ENCODE results near the gene KIAA2012.

Gene KIAA2012

DNA sequence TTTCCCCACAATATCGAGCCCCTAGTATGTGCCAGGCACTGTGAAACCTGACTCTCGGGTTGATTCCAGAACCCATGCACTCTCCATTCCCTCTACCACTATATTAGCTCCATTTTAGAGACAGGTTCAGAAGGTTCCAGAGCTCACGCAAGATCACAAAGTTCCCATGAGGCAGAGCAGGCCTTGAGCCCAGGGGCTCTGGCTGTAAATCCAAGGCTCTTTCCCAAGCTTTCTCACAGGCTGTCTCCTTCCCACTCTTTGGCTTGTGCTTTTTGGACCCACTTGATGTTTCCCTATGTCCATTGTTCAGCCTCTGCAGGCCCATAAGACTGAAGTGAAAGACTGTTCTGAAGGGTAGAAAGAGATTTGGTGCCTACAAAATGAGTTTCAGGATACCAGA lies 15.7 kb downstream of the KIAA2012 start:
- DNase-seq, result no peak

DNA sequence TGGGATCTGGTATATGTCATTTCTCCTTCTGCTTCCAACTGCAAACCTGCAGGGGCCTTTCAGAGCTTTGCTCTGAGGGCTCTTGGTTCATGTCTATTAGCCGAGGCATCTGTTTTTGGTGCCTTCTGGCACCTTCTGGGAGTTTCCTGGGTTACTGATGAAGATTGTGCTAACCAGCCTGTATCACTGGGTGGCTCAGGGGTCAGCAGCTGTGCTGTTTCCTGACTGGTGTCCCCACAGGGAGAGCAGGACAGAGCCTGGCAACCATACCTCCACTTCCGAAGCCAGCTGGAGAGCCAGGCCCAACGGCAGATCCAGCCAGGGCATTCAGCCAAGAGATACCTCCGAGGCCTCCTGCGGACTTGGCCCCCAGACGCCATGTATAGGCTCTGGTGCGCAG lies 17.5 kb downstream of the KIAA2012 start:
- no peak for DNase-seq

DNA sequence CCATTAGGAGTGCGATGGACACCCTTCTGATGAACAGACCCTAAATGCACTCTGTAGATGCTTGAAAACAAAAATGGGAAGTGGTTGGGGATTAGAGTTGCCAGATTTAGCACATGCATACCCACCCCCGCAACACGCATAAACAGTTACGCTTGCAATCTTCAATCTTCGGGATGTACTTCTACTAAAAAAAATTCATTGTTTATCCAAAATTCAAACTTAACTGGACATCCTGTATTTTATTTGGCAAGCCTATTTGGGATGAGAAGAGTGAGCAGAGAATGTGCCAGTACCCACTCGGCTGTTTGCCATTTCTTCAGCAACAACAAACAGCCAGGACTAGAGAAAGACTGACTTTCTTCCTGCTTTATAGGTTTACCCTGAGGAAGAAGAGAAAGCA lies 18.4 kb downstream of the KIAA2012 start:
- no peak for DNase-seq

DNA sequence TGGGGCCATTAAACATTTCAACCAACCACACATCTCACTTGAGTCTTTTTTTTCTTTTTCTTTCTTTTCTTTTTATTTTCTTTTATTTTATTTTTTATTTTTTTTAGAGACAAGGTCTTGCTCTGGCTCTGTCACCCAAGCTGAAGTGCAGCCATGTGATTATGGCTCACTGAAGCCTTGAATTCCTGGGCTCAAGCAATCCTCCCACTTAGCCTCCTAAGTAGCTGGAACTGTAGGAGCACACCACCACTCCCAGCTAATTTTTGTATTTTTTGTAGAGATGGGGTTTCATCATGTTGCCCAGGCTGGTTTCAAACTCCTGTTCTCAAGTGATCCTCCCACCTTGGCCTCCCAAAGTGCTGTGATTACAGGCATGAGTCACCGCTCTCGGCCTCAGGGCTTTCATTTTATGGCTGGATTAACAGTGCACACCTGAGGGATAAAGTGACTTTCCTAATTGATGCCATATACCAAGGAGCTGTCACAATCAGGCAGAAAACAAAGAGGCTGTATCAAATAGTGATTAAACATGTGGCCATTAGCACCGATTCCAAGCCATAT lies 21.5 kb downstream of the KIAA2012 start:
- DNase-seq, result no peak

DNA sequence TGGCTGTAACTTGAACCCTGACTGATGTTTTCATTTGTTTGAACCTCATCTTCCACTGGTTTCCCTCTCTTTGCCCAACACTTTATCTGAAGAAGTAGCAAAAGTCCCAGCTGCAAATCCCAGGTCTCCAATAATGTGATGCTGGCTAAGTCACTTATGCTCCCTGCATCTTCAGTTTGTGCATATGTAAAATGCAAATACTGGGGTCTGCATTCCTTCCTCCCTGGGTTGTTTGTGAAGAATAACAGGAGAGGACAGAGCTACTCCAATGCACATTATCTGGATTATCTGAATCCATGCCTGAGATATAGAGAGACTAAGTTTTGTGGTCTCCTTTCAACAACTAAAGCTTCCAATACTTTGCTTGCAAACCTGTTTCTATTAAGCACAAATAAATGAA lies 22.2 kb downstream of the KIAA2012 start:
- DNase-seq, result no peak

DNA sequence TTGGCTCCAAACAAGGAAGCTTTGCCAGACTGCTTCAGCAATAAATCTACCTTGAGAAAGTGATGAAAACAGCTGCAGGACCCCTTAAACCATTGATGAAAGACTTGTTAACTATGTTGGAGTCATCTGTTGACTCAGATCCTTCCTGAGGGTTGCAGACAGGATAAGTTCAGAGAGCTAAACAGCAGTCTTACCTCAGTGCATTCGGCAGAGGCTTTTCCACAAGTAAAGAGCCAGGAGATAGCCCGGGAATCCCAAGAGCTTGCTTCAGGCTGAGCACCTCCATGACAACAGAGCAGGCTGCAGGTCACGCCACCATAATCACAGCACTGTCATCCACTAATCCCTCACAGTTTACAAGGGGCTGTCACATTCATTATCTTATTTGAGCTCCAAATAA lies 23.7 kb downstream of the KIAA2012 start:
- no peak for DNase-seq

DNA sequence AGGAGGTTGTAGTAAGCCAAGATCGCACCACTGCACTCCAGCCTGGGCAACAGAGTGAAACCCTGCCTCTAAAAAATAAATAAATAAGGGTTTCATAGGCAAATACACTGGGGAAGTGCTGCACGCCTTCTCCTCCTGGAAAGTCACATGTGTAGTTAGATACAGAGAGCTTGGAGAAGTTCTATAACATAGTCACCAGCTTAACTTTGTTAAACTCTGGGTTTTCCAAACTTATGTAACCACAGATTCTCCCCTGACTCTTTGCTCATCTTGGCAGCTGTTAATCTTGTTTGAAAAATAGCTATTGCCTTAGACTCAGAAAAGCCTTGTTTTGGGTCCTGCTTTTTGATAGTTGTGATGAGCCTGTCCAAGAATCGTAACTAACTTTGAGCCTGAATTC lies 25.2 kb downstream of the KIAA2012 start:
- no peak for DNase-seq

DNA sequence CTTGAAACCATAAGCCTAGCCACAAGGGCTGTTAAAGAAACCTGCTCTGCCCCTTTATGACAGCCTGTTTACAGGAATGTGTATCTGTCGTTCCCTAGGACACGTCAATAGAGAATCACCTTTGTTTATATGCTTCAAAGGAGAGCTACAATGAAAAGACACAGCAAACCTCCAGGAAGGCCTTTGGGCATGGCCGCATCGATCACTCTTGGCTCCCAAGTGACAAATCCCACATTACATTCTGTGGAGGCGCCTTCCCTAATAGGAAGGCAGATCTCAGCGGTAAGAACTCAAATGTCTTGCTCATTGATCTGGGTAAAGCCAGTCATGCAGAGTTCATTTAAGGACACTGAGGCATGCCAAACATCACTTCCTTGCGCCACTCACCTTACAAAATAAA lies 26.5 kb downstream of the KIAA2012 start:
- no peak for DNase-seq

DNA sequence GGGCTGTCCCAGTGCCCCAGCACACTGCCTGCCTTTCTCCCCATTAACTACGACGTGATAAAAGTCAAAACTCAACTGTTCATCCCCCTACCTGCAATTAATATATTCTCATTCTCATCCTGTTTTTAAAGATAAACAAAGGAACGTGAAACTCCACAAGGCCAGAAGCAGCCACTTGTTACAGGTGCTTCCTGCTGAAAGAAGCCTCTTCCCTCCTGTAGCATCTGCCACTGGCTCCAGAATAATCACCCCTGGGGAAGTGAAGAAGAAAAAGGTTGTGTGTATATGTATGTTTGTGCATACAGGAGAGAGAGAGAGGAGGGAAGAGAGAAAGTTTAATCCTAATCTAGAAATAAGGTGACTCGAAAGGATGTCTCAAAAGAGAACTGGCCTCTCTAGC lies 27.1 kb downstream of the KIAA2012 start:
- no peak for DNase-seq

DNA sequence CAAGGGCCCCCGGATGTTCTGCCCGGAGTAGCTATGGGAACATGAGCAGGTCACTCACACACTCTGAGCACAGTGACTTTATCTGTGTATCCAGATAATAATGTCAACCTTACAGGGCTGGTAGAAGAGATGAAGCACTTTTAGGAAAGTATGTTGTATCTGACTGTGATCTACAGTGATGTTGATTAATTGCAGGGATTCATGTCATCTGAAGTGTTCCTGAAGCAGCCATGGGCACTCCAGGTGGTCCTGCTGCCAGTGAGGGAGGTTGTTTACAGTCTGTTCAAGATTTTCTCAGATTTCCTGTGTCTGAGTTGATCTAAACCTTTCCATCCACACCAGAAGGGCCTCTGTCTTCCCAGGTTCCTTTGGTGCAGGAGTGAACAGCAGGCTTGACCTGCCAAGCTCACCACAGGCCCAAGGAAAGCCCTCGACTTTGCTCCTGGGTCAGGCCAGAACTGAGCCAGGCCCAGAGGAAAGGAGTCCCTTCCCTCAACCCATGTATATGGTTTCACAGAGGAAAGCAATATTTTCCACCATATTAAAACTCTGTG lies 28.0 kb downstream of the KIAA2012 start:
- DNase-seq, result no peak

DNA sequence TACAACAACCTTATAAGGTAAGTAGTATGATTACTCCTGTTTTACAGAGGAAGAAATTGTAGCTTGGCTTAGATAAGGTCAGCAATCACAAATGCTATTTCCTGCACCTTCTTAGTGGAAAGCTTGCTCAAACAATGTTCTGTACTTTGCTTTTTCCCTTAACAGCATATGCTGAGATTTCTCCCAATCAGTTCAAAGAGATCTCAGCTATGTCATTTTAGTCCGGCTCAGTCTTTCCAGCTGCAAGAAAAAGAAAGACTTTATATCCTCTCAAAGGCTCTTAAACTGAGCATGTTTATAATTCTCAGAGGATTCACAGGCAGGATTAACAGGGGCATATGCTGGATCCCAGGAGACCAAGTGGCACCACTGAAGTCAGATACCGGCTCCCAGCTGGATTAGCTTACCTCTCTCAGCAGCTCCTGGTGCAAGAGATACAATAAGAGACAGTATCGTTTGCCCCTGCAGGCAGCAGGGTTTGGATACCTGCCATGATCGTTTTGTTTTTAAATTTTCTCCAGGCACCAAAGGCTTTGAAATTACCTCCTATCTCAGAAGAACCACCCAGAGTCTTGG lies 29.5 kb downstream of the KIAA2012 start:
- DNase-seq, result no peak

DNA sequence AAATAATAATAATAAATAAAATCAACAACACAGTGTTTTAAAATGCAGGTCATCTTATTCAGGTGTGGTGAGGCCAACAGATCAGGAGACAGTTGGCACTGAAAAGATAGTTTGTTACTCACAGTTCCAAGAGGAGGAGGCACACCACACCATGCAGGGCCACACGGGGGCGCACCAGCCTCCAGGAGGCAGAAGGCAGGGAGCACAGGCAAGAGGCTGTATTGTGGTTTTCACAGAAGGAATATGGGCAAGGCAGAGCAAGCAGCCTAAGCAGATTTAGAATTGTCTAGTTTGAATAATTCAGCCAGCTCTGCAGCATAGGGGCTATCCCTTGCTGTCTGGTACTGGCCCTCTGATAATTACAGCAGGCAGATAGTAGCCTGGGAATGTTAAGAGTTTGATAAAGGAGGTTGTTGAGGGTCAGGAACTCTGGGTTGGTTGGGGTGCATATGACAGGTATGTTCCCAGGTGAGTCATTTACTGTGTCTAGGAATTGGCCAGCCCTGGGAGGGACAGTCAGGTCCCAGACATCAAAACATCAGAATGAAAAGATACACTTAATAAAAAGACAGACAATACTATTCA lies 31.3 kb downstream of the KIAA2012 start:
- peak; percentile 59 for DNase-seq

DNA sequence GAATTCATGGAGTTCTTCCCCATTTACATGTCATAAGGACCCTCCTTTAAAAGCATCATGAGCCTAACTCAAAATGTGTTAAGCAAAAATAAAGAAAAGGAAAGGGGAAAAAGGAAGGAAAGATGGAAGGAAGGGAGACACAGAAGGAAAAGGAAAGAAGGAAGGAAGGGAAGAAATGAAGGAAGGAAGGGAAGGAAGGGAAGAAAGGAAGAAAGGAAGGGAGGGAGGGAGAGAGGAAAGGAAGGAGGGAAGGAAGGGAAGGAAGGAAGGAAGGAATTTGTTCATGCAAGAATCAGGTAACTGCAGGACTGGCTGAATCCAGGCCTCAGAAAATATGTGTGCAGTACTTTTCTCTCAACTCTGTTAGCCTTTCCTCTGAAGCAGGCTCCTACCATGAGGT lies 32.0 kb downstream of the KIAA2012 start:
- DNase-seq, result no peak

DNA sequence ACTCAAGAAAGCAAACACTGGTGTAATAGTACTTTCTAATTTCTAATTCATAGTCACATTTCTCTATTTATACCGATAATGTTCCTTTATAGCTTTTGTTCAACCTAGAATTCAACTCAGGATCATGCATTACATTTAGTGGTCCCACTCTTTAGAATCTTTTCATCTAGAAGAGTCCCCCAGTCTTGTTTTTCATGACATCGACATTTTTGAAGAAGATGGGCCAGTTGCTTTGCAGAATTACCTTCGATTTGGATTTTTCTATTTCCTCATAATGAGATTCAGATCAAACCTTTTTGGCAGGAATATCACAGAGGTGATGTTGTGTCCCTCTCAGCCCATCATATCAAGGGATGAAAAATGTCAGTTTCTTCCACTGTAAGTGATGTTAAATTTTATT lies 35.3 kb downstream of the KIAA2012 start:
- no peak for DNase-seq

DNA sequence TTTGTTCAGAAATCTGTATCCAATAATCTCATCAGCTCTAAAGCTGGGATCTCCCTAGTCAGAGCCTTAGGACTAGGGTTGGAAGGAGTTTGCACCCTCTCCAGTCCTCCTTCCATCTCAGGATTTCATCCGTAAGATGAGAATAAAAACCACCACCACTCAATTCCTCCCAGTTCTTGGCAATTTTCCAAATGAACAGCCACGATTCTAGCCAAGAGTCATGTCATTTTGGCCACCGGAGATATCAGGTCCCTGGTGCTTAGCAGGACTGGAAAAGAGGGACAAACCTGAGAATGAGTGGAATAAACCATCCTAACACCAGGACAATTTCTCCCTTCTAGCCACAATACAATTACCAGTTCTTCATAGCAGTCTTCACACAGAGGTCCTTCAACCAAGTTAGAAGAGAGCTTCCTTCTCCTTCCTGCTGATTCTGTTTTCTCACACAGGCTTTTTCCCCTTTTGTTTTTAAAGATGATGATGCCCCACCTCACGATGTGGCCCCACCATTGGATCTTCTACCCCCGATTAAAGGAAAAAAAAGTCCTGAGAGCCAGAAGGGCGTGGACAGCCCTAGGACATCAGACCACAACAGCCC lies 36.2 kb downstream of the KIAA2012 start:
- DNase-seq, result peak; percentile 5

DNA sequence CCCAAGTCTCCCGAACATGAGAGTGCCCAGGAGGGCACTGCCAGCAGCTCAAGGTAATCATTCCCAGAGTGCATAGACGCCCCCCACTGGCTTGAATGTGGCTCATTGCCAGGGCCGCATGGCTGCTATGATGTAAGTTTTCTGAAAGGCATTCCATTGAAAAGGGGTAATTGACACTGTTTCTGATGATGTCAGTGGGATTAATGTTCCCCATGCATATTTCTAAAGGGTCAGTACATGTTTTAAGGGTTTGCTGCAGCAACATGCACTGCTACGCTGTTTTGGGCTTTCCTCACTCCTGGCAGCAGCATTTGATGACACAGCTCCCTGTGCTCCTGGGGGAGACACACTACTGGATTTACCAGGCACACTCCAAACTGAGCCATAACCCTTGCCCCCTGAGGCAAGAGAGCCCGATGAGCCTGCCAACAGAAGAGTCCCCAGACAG lies 36.7 kb downstream of the KIAA2012 start:
- no peak for DNase-seq

DNA sequence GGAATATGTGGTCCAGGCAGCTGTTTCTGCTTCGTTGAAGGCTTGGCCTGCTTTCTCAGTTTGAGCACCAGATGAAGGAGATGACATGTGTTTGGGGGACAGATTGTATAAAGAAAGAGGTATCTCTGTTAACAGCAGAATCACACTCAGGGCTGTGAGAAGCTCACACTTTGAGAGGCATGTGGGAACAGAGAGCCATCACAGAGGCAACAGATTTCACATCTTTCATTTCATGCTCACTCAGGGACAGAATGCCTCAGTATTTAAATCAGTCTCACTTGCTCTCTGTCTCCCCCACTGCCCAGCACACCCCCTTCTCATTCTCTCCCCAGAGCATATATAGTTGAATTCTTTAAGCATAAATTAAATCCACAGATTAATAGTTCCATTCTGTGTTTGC lies 37.4 kb downstream of the KIAA2012 start:
- DNase-seq, result no peak

DNA sequence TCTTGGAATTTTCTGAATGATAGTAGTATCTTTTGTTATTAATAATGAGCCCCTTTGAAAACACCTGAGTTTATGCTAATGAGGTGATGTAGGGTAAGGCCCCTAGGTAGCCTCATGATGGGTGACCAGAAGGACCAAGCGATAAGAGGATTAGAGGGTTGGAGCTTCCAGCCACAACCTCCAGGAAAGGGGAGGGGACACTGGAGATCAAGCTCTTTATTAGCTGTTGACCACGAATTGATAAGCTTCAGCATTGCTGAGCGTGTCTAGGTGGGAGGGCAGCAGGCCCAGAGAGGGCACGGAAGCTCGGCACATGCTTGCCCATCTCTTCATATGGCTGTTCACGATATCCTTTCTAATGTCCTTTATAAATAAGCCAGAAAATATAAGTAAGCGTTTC lies 39.0 kb downstream of the KIAA2012 start:
- no peak for DNase-seq

DNA sequence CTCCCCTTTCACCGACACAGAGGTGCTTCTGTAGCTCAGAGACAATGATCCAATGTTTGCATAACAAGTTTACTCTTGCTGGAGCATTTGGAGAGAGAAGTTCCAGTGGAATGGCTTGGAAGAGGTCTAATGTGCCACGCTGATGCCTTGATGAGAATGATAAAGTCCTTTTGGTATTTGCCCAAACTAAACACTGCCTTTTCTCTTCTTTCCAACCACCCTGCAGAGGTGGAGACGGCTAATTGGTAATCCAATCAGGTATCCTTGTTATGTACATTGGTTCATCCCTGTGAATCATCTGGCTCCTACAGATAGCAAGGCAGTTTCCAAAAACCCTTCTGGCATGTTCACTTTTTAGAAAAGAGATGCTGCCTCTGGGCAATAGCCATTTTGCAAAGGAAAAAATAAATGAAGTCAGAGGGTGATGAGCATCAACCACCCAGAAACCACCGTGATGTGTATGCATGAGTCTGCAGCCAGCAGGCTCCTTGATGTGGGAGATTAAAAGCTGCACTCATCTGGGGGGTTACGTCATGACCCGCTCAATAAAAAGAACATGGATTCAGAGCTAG lies 40.6 kb downstream of the KIAA2012 start:
- DNase-seq, result no peak

DNA sequence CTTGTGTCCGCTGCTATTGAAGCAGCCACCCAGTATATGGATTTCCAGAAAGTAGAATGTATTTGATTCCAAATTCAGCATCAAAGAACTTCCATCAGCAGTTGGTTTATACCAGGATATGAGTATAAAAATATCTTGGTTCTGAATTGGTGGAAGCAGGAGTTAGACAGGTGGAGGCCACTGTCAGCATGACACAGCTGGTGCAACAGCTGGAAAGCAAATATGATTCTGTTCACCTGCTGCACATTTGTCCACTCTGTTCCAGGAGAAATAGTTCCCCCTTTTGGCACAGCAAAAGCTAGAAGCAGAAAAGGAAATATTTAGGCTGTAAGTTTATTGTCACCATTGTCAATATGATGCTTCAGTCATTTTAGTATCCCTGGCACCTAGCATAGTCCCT lies 41.2 kb downstream of the KIAA2012 start:
- DNase-seq, result no peak

DNA sequence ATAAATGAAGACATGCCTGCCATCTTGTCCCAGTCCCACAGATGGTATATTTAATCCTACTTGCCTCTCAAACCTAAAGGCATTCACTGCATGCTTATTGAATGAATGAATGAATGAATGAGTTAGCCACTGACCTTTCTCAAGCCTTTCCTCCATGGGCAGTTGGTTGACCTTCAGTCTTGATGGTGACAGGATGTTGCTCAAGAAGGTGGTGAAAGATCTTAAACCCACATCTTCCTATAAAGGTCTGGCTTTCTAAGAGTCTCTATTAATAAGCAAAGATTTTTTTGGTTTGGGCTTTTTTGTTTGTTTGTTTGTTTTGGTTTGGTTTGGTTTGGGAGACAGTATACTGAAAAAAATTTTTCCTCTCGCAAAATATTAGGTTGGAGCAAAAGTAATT lies 41.7 kb downstream of the KIAA2012 start:
- DNase-seq, result no peak

DNA sequence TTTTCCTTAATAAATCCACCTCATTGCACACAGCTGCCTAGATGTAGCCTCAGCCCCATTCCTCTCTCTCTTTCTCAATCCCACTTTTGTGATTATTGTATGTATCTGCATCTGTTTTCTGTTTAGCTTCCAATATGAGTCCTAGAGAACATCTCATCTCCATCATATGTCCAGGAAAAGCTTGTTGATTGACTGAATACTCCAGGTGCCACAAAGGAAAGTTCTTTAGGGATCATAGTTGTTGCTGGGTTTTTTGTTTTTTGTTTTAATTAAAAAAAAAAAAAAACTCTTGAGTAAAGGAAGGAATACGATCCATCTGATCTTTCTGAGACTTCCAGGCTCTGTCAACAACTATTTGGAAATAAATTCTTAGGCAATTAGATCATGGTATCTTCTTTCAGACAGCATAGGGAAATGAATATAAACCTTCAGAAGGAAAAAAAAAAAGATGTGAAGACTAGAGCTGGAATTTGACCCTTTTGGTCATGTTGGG lies 42.5 kb downstream of the KIAA2012 start:
- no peak for DNase-seq

DNA sequence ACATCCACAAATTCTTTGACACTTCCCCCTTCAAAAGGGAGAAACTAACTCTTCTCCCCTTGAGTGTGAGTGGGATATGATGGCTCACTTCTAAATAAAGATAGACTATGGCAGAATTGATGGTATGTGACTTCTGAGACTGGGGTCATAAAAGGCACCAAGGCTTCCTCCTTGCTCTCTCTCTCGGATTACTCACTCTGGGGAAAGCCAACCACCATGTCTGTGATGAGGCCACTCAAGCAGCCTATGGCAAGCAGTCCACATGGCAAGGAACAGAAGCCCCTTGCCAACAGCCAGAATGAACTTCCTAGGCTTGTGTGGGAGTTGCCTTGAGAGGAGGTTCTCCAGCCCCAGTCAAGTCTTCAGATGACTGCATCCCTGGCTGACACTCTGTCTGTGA lies 43.6 kb downstream of the KIAA2012 start:
- DNase-seq, result no peak

DNA sequence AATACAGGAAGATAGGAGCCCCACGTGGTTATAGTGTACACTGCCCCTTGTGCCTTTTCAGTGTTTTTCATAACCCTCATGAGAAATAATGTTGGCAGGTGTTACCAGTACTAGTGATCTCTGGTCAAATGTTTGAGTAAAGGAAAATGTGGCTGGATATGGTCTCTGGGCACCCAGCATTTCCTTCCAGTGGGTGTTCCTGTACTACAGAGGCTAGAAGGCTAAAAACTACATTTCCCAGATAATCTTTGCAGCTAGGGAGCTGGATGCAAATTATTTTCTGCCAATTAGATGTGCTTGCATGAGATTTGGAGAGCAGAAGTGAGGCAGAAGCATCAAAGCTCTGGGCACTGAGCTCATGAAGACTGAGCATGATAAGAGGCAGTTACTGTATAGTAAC lies 45.1 kb downstream of the KIAA2012 start:
- DNase-seq, result no peak

All from hematopoietic multipotent progenitor cell treated with erythropoietin and hydrocortisone succinate and interleukin-3 and kit ligand, for 8 days (in vitro differentiated cells).